ENCODE results near the gene HBP1.

DNA sequence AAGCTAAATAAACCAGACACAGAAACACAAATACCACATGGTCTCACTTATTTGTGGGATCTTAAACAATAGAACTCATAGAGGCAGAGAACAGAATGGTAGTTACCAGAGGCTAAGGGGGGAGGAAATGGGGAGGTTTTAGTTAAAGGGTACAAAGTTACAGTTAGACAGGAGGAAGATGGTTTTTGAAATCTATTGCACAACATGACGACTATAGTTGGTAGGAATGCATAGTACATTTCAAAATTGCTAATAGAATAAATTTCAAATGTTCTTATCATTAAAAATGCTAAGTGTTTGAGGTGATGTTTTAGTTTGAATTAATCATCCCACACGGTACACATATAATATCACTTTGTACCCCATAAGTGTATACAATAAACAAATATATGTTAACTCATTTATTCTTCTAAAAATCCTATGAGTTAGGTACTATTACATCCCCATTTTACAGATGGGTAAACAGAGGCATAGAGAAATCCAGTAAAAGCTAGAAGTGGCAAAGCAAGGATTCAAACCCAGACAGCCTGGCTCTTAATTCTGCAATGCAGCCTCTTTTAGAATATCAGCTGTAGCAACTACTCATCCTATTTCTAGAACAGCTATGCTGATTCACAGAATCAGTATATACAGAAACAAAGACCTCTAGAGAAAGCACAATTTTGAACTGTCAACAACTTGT is 50.9 kb downstream of the HBP1 start:
- no peak for TF ChIP-seq CTCF (conservative IDR thresholded peaks at IDR 0.05; ENCODE audit: low read depth in 2 of 2)
- no peak for TF ChIP-seq EZH2phosphoT487 (IDR thresholded peaks at IDR 0.05; ENCODE audit: unreplicated experiment)
- TF ChIP-seq POLR2AphosphoS5 (IDR thresholded peaks at IDR 0.05; ENCODE audit: low read depth): no peak
- TF ChIP-seq EZH2 (IDR thresholded peaks at IDR 0.05; ENCODE audit: low read depth, unreplicated experiment): no peak
